ENCODE measurements around the gene CNTNAP4.

The CNTNAP4 gene

GRCh38 chr16:76343769-76344168 lies 66.6 kb downstream of the CNTNAP4 start:
- Mint-ChIP-seq H3K36me3 (ENCODE audit: low read depth) (no peaks in the 10 kb centered on the region), H3K4me3 (no peak overlapping the region), H3K27me3 (no peaks in the 10 kb centered on the region), H3K27ac (no peak overlapping the region), H3K9me3 (no peaks in the 10 kb centered on the region), H3K4me1 (no peaks in the 10 kb centered on the region)
- ATAC-seq (no peak), DNase-seq (no peak)

GRCh38 chr16:76345163-76345661 lies 68.0 kb downstream of the CNTNAP4 start:
- Mint-ChIP-seq H3K27me3 (no peaks in the 10 kb centered on the region), H3K36me3 (ENCODE audit: low read depth) (no peaks in the 10 kb centered on the region), H3K27ac (no peak overlapping the region), H3K4me3 (no peak overlapping the region), H3K4me1 (no peaks in the 10 kb centered on the region), H3K9me3 (no peaks in the 10 kb centered on the region)
- no peak for ATAC-seq
- DNase-seq, result no peak

GRCh38 chr16:76346210-76346609 lies 69.0 kb downstream of the CNTNAP4 start:
- DNase-seq (no peak), ATAC-seq (no peak)
- Mint-ChIP-seq H3K4me3 (no peak overlapping the region), H3K4me1 (no peaks in the 10 kb centered on the region), H3K27me3 (no peaks in the 10 kb centered on the region), H3K36me3 (ENCODE audit: low read depth) (no peaks in the 10 kb centered on the region), H3K27ac (no peak overlapping the region), H3K9me3 (no peaks in the 10 kb centered on the region)

- ATAC-seq, result no peak
- no peaks in the 10 kb centered on the region for H3K27me3 Mint-ChIP-seq
- H3K4me3 Mint-ChIP-seq, result no peak overlapping the region
- no peak overlapping the region for H3K27ac Mint-ChIP-seq
- no peaks in the 10 kb centered on the region for H3K9me3 Mint-ChIP-seq
- no peaks in the 10 kb centered on the region for H3K4me1 Mint-ChIP-seq
- H3K36me3 Mint-ChIP-seq (ENCODE audit: low read depth), result no peaks in the 10 kb centered on the region
- DNase-seq, result no peak
These were observed 74.2 kb downstream of the CNTNAP4 start for GRCh38 chr16:76351441-76351840.

GRCh38 chr16:76360404-76360803 lies 83.2 kb downstream of the CNTNAP4 start:
- H3K4me3 Mint-ChIP-seq, result no peak overlapping the region
- ATAC-seq (no peak), DNase-seq (no peak)
- H3K27ac Mint-ChIP-seq, result no peak overlapping the region
- no peaks in the 10 kb centered on the region for H3K36me3 Mint-ChIP-seq (ENCODE audit: low read depth)
- H3K9me3 Mint-ChIP-seq, result peaks cover 12% of the 10 kb centered on the region
- H3K4me1 Mint-ChIP-seq, result no peaks in the 10 kb centered on the region
- no peaks in the 10 kb centered on the region for H3K27me3 Mint-ChIP-seq

- no peak for ATAC-seq
- no peak overlapping the region for H3K27ac Mint-ChIP-seq
- no peaks in the 10 kb centered on the region for H3K4me1 Mint-ChIP-seq
These were observed 93.1 kb downstream of the CNTNAP4 start for GRCh38 chr16:76370344-76370743.

GRCh38 chr16:76371441-76371840 lies 94.2 kb downstream of the CNTNAP4 start:
- Mint-ChIP-seq H3K4me3 (no peak overlapping the region), H3K4me1 (no peaks in the 10 kb centered on the region), H3K27me3 (no peaks in the 10 kb centered on the region), H3K27ac (no peak overlapping the region), H3K36me3 (ENCODE audit: low read depth) (no peaks in the 10 kb centered on the region), H3K9me3 (peaks cover 14% of the 10 kb centered on the region)
- ATAC-seq (no peak), DNase-seq (no peak)

More at GRCh38 chr16:76370344-76370743, 93.1 kb downstream of the CNTNAP4 start:
- Mint-ChIP-seq H3K27me3 (no peaks in the 10 kb centered on the region), H3K36me3 (ENCODE audit: low read depth) (no peaks in the 10 kb centered on the region), H3K9me3 (peaks cover 8% of the 10 kb centered on the region), H3K4me3 (no peak overlapping the region)
- DNase-seq, result no peak

- H3K27ac Mint-ChIP-seq, result no peak overlapping the region
- no peaks in the 10 kb centered on the region for H3K4me1 Mint-ChIP-seq
- peaks cover 21% of the 10 kb centered on the region for H3K9me3 Mint-ChIP-seq
- no peak overlapping the region for H3K4me3 Mint-ChIP-seq
- DNase-seq (no peak), ATAC-seq (no peak)
- no peaks in the 10 kb centered on the region for H3K36me3 Mint-ChIP-seq (ENCODE audit: low read depth)
- H3K27me3 Mint-ChIP-seq, result no peaks in the 10 kb centered on the region
These were observed 96.8 kb downstream of the CNTNAP4 start for GRCh38 chr16:76373998-76374397.

GRCh38 chr16:76376988-76377387 lies 99.8 kb downstream of the CNTNAP4 start:
- no peak for DNase-seq
- Mint-ChIP-seq H3K27me3 (no peaks in the 10 kb centered on the region), H3K27ac (no peak overlapping the region), H3K4me3 (no peak overlapping the region), H3K9me3 (peaks cover 18% of the 10 kb centered on the region), H3K4me1 (no peaks in the 10 kb centered on the region), H3K36me3 (ENCODE audit: low read depth) (no peaks in the 10 kb centered on the region)
- no peak for ATAC-seq

- no peak for DNase-seq
- no peaks in the 10 kb centered on the region for H3K36me3 Mint-ChIP-seq (ENCODE audit: low read depth)
- H3K4me3 Mint-ChIP-seq, result no peak overlapping the region
- no peak overlapping the region for H3K27ac Mint-ChIP-seq
- peaks cover 18% of the 10 kb centered on the region for H3K9me3 Mint-ChIP-seq
- H3K4me1 Mint-ChIP-seq, result no peaks in the 10 kb centered on the region
- ATAC-seq, result no peak
- no peaks in the 10 kb centered on the region for H3K27me3 Mint-ChIP-seq
These were observed 100.8 kb downstream of the CNTNAP4 start for GRCh38 chr16:76378020-76378419.

- ATAC-seq (no peak), DNase-seq (no peak)
- Mint-ChIP-seq H3K27me3 (no peaks in the 10 kb centered on the region), H3K4me3 (no peak overlapping the region), H3K36me3 (ENCODE audit: low read depth) (no peaks in the 10 kb centered on the region), H3K4me1 (no peaks in the 10 kb centered on the region), H3K9me3 (peaks cover 10% of the 10 kb centered on the region), H3K27ac (no peak overlapping the region)
These were observed 103.9 kb downstream of the CNTNAP4 start for GRCh38 chr16:76381096-76381495.

- Mint-ChIP-seq H3K27ac (no peak overlapping the region), H3K9me3 (no peaks in the 10 kb centered on the region), H3K4me3 (no peak overlapping the region), H3K4me1 (no peaks in the 10 kb centered on the region), H3K36me3 (ENCODE audit: low read depth) (no peaks in the 10 kb centered on the region), H3K27me3 (no peaks in the 10 kb centered on the region)
- DNase-seq, result no peak
- no peak for ATAC-seq
These were observed 108.5 kb downstream of the CNTNAP4 start for GRCh38 chr16:76385601-76386230.

- no peak overlapping the region for H3K27ac Mint-ChIP-seq
These were observed 109.6 kb downstream of the CNTNAP4 start for GRCh38 chr16:76386784-76387183.

GRCh38 chr16:76387994-76388393 lies 110.8 kb downstream of the CNTNAP4 start:
- Mint-ChIP-seq H3K4me3 (no peak overlapping the region), H3K4me1 (no peaks in the 10 kb centered on the region), H3K36me3 (ENCODE audit: low read depth) (no peaks in the 10 kb centered on the region), H3K27ac (no peak overlapping the region), H3K9me3 (no peaks in the 10 kb centered on the region), H3K27me3 (no peaks in the 10 kb centered on the region)
- ATAC-seq (no peak), DNase-seq (no peak)

More at GRCh38 chr16:76386784-76387183, 109.6 kb downstream of the CNTNAP4 start:
- H3K36me3 Mint-ChIP-seq (ENCODE audit: low read depth), result no peaks in the 10 kb centered on the region
- DNase-seq (no peak), ATAC-seq (no peak)
- H3K27me3 Mint-ChIP-seq, result no peaks in the 10 kb centered on the region
- H3K4me3 Mint-ChIP-seq, result no peak overlapping the region
- H3K9me3 Mint-ChIP-seq, result no peaks in the 10 kb centered on the region
- H3K4me1 Mint-ChIP-seq, result no peaks in the 10 kb centered on the region

- DNase-seq (no peak), ATAC-seq (no peak)
- H3K27ac Mint-ChIP-seq, result no peak overlapping the region
- peaks cover 7% of the 10 kb centered on the region for H3K9me3 Mint-ChIP-seq
- no peaks in the 10 kb centered on the region for H3K27me3 Mint-ChIP-seq
- H3K36me3 Mint-ChIP-seq (ENCODE audit: low read depth), result no peaks in the 10 kb centered on the region
- H3K4me1 Mint-ChIP-seq, result no peaks in the 10 kb centered on the region
- H3K4me3 Mint-ChIP-seq, result no peak overlapping the region
These were observed 111.9 kb downstream of the CNTNAP4 start for GRCh38 chr16:76389126-76389525.

GRCh38 chr16:76390476-76390875 lies 113.3 kb downstream of the CNTNAP4 start:
- H3K4me1 Mint-ChIP-seq, result no peaks in the 10 kb centered on the region

More at GRCh38 chr16:76390476-76390875, 113.3 kb downstream of the CNTNAP4 start:
- ATAC-seq, result no peak
- no peaks in the 10 kb centered on the region for H3K27me3 Mint-ChIP-seq
- no peak overlapping the region for H3K27ac Mint-ChIP-seq
- no peak overlapping the region for H3K4me3 Mint-ChIP-seq
- peaks cover 7% of the 10 kb centered on the region for H3K9me3 Mint-ChIP-seq
- DNase-seq, result no peak
- H3K36me3 Mint-ChIP-seq (ENCODE audit: low read depth), result no peaks in the 10 kb centered on the region
